ENCODE results near the gene LMF1. TPM values are rescaled to one million over a fixed set of nuclear protein-coding genes. Genes with fewer than 3 reads are reported as not detected.

The LMF1 gene
- polyA plus RNA-seq, 1 donor (not counting 4 experiments of a cell fraction or from before 2014, with no cell fraction given), result 3.1 TPM

DNA sequence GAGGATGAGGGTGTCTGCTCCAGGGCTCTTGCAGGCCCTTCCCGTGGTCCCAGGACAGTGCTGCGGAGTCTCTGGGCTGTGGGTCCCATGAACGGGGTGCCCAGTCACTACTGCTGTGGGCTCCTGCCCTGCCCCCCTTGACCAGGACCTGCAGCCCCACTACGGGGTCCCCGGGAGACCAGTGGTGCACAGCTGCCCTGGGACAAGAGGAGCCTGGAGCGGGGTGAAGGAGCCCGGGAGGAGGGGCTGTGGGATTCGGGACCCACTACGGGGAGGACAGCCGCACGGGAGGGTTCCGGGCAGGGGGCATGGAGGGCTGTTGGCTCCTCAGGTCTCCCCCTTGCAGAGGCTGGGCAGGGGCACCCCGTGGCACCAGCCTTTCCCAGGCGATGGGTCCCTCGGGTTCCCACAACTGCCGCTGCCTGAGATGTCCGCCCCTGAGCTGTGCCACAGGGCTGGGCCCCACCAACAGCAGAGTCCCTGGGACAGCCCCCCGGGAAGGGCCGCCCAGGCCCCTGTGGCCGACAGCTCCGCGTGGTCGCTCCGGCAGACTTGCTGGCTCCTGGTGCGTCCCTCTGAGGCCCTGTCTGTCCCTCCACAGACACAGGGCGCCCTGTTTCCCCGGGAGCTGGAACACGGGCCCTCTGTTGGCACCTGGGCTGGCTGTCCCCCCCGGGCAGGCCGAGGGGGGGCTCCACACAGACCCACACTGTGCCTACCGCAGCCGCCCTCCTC, 118.2 kb downstream of the LMF1 start:
- peaks cover 31% of the 10 kb centered on the region for H3K9me3 ChIP-seq (ENCODE audit: control insufficient read depth, low read depth, low read length)
- H3K9ac ChIP-seq (ENCODE audit: control insufficient read depth, extremely low read depth, insufficient read depth, low read length), result no peak overlapping the region
- H3K4me3 ChIP-seq (ENCODE audit: control insufficient read depth in 2 of 3, extremely low read depth in 1 of 3, insufficient read depth in 2 of 3, low read depth in 1 of 3, low read length in 3 of 3), result no peak overlapping the region
- H3K36me3 ChIP-seq (ENCODE audit: control insufficient read depth in 2 of 2, extremely low read depth in 1 of 2, insufficient read depth in 2 of 2, low read length in 2 of 2), result no peaks in the 10 kb centered on the region
- H3K4me2 ChIP-seq (ENCODE audit: control insufficient read depth, extremely low read depth, insufficient read depth, low read depth, low read length), result no peak overlapping the region
- dilution Hi-C loops (cut with MboI; ENCODE audit: extremely low pct_ligation_motif_present, low sequenced_read_pairs), result no loop called here
- TF ChIP-seq CTCF (optimal IDR thresholded peaks at IDR 0.05 in 1 of 3, IDR thresholded peaks at IDR 0.05 in 1 of 3, conservative IDR thresholded peaks at IDR 0.05 in 1 of 3; ENCODE audit: extremely low read depth in 1 of 3, insufficient read depth in 2 of 3, low read length in 3 of 3) (no peak), EZH2 (IDR thresholded peaks at IDR 0.05; ENCODE audit: low read length) (no peak)
- no peak for FAIRE-seq
- no peak overlapping the region for H2AFZ ChIP-seq (ENCODE audit: control insufficient read depth, low read length)
- no peaks in the 10 kb centered on the region for H3K27me3 ChIP-seq (ENCODE audit: control insufficient read depth, extremely low read depth, insufficient read depth, low read length)
- H3K79me2 ChIP-seq (ENCODE audit: control insufficient read depth, insufficient read depth, low read length), result no peaks in the 10 kb centered on the region
- no peak overlapping the region for H3K27ac ChIP-seq (ENCODE audit: control insufficient read depth, insufficient read depth, low read length)
- no peak for DNase-seq (ENCODE audit: low read depth, low spot score)
- no peaks in the 10 kb centered on the region for H3K4me1 ChIP-seq (ENCODE audit: control insufficient read depth, extremely low read depth, insufficient read depth, low read length)
- H4K20me1 ChIP-seq (ENCODE audit: control insufficient read depth, extremely low read depth, insufficient read depth, low read length), result no peaks in the 10 kb centered on the region
- no peaks in the 10 kb centered on the region for H3K9me1 ChIP-seq (ENCODE audit: control insufficient read depth, extremely low read depth, insufficient read depth, low read length)

GRCh38 chr16:851871-852270, 118.9 kb downstream of the LMF1 start:
- no peak for DNase-seq (ENCODE audit: low read depth, low spot score)
- TF ChIP-seq CTCF (optimal IDR thresholded peaks at IDR 0.05 in 1 of 3, IDR thresholded peaks at IDR 0.05 in 1 of 3, conservative IDR thresholded peaks at IDR 0.05 in 1 of 3; ENCODE audit: extremely low read depth in 1 of 3, insufficient read depth in 2 of 3, low read length in 3 of 3), result no peak
- H3K4me2 ChIP-seq (ENCODE audit: control insufficient read depth, extremely low read depth, insufficient read depth, low read depth, low read length), result no peak overlapping the region
- FAIRE-seq, result no peak
- no peak overlapping the region for H3K27ac ChIP-seq (ENCODE audit: control insufficient read depth, insufficient read depth, low read length)
- H4K20me1 ChIP-seq (ENCODE audit: control insufficient read depth, extremely low read depth, insufficient read depth, low read length), result no peaks in the 10 kb centered on the region
- no peak overlapping the region for H3K9ac ChIP-seq (ENCODE audit: control insufficient read depth, extremely low read depth, insufficient read depth, low read length)
- no peaks in the 10 kb centered on the region for H3K79me2 ChIP-seq (ENCODE audit: control insufficient read depth, insufficient read depth, low read length)
- no peaks in the 10 kb centered on the region for H3K4me1 ChIP-seq (ENCODE audit: control insufficient read depth, extremely low read depth, insufficient read depth, low read length)
- no peaks in the 10 kb centered on the region for H3K27me3 ChIP-seq (ENCODE audit: control insufficient read depth, extremely low read depth, insufficient read depth, low read length)
- H2AFZ ChIP-seq (ENCODE audit: control insufficient read depth, low read length), result no peak overlapping the region
- H3K9me1 ChIP-seq (ENCODE audit: control insufficient read depth, extremely low read depth, insufficient read depth, low read length), result no peaks in the 10 kb centered on the region
- H3K9me3 ChIP-seq (ENCODE audit: control insufficient read depth, low read depth, low read length), result peaks cover 31% of the 10 kb centered on the region
- H3K36me3 ChIP-seq (ENCODE audit: control insufficient read depth in 2 of 2, extremely low read depth in 1 of 2, insufficient read depth in 2 of 2, low read length in 2 of 2), result no peaks in the 10 kb centered on the region
- no peak overlapping the region for H3K4me3 ChIP-seq (ENCODE audit: control insufficient read depth in 2 of 3, extremely low read depth in 1 of 3, insufficient read depth in 2 of 3, low read depth in 1 of 3, low read length in 3 of 3)
- dilution Hi-C loops (cut with MboI; ENCODE audit: extremely low pct_ligation_motif_present, low sequenced_read_pairs), result no loop called here

Data from keratinocyte (primary cell).